HG03064 (cell line): Measurements from ENCODE around the gene DMXL1.
A peak's percentile ranks its signal among the peaks of the same experiment; 100 is the strongest.
"Not testable (repeated sequence)": the region's sequence is repeated elsewhere in the genome, so short reads cannot be mapped to it uniquely, and the experiment has no call there.

Experiments used
- ATAC-seq: cut with Tn5 transposase; IDR thresholded peaks from one replicate; pipeline ENCODE4 v1.9.1; 2021; ENCODE audit warnings: low read depth; ENCODE audit not compliant: unreplicated experiment

DMXL1 gene

DNA sequence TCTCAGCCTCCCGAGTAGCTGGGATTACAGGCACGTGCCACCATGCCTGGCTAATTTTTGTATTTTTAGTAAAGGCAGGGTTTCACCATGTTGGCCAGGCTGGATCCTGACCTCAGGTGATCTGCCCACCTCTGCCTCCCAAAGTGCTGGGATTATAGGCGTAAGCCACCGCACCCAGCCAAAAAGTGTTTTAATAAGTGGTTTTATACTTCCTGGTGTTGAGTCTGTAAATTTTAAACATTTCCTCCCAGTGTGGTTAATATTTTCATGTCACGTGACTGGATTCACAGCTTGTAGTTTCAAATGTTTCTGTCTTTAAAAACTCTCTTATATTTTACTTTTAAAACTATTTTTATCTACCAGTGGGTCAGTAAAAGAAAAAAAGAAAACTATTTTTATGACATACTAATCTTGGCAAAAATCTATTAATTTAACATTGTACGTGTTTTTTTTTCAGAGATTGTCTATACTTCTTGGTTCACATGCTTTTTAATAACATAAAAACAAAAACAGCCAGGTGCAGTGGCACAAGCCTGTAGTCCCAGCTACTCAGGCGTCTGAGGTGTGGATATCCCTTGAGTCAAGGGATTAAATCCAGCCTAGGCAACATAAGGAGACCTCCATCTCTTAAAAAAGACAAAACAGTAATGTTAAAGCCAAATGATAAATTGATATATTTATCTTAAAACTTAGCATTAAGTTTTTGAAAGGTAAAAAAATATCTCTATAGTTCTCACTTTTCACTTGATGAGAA is 117.1 kb downstream of the DMXL1 start:
- ATAC-seq, result no peak

DNA sequence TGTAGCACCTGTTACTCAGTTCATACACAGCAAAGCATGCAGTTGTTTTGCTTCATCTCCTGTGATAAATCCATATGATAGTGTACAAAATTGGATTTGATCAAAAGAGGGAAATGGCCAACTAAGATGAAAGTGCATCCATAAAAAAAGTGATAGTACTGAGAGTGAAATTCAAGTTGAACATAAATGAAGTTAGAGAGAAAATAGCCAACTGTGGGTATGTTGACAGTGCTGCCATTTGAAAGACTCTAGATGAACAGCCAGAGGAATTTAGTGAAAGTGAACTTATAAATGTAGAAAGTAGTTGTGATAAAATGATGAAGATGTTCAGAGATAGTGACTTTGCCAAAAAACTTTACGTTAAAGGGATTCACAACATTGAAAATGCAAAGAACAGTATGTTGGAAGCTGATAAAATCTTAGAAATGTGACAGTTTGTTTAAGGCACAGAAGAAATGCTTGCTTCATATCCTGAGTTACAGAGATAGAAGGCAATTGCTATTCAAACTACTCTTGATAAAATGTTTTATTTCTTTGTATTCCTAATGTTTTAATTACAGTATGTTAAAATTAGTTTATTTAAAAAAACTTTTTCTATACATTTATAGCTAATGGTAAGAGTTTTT is 119.7 kb downstream of the DMXL1 start:
- ATAC-seq, result no peak

DNA sequence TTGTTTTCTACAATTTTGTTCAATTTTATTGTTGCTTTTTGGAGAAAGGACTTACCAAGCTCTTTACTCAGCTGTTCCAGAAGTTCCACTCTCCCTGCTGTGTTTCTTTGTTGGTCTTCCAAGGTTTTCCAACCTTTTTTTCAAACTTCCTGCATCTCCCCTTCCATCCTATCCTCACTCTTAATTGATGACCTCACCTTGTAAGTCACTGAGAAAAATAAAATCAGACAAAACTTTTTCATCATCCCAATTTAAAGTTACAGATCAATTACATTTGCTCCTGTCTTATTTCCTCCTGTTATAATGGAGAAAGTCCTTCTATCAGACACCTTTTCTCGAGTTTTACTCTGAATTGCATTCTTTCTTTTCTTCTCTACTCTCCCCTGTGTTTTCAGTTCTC is 121.1 kb downstream of the DMXL1 start:
- no peak for ATAC-seq

DNA sequence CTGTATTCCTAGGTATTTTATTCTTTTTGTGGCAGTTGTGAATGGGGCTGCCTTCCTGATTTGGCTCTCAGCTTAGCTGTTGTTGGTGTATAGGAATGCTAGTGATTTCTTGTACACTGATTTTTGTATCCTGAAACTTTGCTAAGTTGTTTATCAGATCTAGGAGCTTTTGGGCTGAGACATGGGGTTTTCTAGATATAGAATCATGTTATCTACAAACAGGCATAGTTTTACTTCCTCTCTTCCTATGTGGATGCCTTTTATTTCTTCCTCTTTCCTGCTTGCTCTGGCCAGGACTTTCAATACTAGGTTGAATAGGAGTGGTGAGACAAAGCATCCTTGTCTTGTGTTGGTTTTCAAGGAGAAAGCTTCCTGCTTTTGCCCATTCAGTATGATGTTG is 129.9 kb downstream of the DMXL1 start:
- no peak for ATAC-seq

DNA sequence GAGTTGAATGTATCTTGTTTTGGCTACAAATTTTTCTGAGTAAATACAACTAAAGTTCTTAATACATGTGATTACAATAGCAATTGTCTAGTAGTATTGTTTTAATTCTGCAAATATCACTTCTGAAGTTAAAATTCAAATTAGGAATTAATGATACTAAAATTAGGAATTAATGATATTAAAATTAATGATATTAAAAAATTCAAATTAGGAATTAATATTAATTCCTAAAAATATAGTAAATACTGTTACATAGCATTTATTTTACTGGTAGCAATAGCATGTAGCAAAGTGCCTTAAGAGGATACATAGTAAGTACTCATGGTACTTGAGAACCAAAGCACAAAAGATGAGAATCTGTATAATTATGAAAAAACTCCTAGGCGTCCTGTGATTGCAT is 136.2 kb downstream of the DMXL1 start:
- ATAC-seq, result no peak

DNA sequence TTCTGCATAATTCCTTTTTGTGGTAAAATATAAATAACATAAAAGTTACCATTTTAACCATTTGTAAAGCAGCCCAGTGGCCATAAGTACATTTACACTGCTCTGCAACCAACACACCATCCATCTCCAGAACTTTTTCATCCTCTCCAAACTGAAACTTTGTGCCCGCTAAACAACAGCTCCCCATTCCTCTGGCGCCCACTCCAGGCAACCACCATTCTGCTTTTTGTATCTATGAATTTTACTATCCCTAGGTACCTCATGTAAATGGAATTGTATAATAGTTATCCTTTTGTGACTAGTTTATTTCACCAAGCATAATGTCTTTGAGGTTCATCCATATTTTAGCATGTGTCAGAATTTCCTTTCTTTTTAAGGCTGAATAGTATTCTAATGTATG is 141.1 kb downstream of the DMXL1 start:
- no peak for ATAC-seq

DNA sequence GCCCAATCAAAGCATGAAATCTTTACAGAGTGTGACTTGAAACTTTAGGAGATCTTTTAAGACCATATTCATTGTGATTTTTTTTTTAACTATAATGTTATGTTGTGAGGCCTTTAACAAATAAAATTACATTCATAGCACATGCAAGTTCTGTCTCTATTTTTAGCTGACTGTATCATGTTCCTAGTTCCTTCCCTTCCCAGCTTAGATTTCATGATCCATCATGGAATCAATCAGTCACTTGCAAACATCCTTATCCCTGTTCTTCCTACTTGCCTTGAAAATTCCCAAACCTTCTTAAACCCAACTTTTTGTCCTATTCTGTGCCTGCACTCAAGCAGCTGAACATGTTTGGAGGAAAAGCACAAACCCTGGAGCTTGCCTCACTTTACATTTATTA is 141.8 kb downstream of the DMXL1 start:
- no peak for ATAC-seq

DNA sequence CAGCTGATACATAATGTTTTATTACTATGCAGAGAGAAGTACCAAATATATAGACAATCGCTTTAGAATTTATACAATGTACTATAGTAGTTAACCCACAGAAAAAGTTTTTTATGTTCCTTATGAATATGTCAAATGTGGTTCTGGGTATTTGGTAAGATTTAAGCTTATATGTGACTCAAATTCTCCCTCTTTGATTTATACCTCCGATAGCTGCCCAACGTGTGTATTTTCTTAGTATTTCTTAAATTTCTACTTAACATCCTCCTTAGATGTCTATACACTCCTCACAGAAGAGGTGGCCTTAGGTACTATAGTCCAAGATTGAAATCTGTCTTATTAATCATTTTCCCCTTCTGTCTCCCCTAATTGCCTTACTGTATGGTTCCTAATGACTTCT is 146.3 kb downstream of the DMXL1 start:
- no peak for ATAC-seq

DNA sequence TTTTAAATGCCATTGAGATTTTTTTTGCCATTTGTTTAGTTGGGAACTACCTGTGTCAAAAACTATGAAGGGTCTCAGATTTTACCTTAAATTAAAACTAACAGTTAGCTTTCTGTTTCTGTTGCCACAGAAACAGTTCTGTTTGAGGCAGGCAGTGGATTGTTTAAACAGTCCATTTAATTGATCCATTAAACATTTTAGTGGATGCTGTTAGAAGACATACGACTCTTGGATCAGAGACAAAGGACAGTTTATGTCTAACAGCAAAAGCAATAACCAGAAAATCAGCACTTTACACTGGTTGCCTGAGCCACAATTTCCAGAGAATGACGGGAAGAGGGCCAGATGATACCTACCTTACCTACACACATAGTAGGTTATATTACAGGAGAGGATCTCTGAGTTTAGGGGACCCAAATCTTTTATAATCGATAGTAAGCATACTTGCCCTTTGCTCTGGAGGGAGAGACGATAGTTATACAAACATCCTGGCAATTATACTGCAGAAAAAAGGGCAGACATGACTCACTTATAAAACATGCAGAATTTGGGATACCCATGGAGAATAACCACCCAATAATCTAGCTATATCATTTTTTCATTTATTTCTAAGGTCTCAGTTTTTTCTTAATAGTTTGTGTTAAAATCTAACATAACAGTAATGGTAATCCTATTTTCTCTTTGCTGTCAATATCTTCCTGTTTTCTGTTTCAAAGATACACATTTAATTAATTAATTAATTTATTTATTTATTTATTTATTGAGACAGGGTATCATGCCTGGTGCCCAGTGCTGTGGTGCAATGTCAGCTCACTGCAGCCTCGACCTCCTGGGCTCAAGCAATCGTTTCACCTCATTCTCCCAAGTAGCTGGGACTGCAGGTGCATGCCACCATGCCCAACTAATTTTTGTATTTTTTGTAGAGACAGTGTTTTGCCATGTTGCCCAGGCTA is 148.2 kb downstream of the DMXL1 start:
- no peak for ATAC-seq

DNA sequence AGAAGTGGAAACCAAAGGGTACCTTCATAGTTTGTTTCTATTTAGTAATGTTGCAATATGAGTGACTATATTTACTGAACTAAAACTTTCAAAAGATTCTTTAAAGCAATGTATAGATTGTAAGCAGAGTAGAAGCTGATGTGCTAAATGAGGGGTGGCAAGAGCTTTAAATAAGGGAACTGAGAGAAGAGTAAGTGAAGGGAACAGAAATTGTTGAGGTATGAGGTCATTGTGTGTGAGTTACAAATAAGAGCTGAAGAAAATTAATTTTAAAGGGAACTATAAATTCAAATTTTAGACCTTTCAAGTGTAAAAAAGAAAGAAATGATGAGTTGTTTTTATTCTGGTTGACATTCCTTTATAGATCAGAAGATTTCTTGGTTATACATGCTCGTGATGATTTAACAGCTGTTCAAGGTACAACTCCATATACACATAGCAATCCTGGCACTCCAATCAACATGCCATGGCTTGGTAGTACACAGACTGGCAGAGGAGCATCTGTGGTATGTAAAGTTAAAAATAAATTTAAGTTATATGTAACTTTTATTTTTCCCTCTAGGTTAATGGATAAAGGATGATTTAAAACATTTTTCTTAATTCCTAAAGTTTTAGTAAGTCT is 149.8 kb downstream of the DMXL1 start:
- peak; percentile 74 for ATAC-seq

DNA sequence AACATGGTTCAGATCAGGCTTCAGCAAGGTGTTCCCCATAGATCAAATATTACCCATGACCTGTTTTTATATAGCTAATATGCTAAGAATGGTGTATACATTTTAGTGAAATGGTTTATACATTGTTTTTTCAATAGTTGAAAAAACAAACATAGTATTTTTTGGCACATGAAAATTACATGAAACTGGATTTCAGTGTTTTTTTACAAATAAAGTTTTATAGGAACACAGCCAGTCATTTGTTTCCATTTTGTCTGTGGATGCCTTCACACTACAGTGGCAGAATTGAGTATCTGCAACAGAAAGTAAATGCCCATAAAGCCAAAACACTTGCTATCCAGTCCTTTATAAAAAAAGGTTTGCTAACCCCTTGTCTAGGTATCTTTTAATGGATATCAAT is 150.4 kb downstream of the DMXL1 start:
- no peak for ATAC-seq

DNA sequence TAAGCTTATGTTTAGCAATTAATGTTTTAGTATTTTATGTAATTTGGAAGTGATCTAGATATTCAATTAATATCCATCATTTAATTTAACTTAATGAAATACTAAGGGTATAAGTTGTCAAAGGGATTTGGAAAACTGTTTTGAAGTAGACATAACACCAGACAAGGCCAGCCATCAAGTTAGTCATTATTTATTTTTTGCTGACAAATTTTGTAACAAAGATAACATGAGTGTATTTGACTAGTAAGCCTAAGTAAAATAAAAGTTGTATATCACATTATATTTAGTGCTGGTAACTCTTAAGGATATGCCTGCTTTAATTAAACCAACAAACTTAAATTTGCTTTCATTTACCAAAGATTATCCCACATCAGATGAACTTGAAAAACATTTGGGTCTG is 159.1 kb downstream of the DMXL1 start:
- no peak for ATAC-seq

DNA sequence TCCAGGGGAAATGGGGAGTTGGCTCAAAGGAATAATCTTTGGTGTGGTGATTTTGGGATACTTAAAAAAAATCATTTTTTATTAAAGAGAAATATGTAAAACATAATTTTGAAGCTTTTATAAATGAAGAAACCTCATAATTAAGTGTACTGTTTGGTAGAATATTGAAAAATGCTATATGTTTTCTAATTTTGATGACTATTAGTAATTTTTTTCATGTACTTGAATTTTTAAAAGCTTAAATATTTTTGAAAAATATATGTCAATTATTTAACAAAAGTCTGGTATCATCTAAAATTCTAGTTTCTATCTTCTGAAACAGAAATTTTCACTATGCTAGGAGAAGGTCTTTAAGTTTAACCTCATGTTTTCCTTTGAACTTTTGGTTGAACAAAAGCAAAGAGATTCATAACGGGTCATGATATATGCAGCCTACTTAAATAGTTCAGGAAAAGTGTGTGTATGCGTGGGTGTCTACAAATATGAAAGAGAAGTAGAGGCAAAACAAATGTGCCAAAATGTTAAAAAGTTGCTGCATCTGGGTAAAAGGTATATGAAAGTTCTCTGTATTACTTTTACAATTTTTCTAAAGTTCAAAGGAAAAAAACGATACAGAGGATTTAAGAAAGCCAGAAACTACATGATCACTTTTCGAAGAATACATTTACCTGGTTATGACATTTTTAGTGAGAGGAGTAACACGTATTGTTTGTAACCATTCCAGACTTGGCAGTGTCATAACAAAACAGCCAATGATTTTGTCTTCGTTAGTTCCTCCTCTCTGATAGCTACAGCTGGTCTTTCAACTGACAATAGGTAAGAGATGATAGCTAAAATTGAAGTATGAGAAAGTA is 167.6 kb downstream of the DMXL1 start:
- ATAC-seq, result no peak

DNA sequence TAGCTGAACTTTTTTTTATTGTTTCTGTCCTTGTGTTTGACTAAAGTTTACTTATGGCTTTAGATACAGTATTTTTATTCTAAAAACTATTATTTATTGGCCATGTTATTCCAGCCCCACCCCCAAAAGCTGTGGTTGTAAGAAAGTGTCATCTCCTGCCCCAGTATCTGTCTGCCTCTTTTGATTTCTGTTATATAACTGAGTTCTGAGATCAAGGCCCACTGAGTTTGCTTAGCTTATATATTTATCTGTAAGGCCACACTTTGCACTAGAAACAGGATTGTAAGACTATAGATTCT is 168.2 kb downstream of the DMXL1 start:
- no peak for ATAC-seq

DNA sequence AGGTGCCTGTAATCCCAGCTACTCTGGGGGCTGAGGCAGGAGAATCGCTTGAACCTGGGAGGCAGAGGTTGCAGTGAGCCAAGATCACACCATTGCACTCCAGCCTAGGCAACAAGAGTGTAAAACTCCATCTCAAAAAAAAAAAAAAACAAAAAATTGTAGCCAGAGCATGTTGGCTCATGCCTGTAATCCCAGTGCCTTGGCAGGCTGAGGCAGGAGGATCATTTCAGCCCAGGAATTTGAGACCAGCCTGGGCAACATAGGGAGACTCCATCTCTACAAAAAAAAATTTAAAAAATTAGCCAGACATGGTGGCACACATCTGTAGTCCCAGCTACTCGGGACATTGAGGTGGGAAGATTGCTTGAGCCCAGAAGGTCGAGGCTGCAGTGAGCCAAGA is 168.9 kb downstream of the DMXL1 start:
- not testable (repeated sequence) for ATAC-seq

DNA sequence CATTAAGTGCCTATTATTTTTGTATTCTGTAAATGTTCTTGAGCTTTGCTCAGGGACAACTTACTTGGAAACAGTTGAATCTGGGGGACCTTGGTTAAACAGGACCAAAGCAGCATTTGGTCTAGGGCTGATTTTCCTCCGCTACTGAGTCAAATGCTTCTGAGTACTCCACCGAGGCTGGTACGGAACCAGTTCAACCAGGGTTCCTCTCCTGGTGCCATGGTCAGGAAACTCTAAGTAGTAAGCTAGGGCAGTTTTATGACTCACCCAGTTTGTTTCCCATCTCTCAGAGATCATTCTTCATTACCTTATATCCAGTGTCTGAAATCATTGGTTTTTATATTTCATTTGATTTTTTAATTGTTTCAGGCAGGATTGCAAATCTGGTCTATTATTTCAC is 173.0 kb downstream of the DMXL1 start:
- no peak for ATAC-seq

DNA sequence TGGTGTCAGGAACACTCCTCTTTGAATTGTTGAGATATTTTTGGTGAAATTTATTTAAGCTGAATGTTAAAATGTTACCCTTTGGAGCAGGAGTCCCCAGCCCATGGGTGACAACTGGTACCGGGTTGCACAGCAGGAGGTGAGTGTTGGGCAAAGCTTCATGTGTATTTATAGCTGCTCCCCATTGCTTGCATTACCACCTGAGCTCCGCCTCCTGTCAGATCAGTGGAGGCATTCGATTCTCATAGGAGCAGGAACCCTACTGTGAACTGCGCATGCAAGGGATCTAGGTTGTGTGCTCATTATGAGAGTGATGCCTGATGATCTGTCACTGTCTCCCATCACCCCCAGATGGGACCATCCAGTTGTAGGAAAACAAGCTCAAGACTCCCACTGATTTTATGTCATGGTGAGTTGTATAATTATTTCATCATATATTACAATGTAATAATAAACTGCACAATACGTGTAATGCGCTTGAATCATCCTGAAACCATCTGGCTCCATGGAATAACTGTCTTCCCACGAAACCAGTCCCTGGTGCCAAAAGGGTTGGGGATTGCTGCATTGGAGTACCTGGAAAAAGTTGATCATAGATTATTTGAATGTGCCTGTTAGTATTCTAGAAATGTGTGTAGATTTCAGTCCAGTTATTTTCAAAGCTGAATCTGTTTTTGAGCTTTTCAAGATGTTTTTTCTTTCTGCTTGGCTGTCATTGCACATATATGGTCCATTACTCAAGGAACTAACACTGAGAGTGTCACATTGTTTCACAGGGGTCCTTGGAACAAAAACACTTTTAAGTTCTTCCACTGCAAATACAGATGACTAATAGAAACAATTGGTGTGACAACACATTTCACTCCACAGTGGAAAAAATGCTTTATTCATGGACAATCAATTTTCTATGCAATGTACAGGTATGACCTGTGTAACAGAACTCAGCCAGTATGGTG is 180.3 kb downstream of the DMXL1 start:
- no peak for ATAC-seq

DNA sequence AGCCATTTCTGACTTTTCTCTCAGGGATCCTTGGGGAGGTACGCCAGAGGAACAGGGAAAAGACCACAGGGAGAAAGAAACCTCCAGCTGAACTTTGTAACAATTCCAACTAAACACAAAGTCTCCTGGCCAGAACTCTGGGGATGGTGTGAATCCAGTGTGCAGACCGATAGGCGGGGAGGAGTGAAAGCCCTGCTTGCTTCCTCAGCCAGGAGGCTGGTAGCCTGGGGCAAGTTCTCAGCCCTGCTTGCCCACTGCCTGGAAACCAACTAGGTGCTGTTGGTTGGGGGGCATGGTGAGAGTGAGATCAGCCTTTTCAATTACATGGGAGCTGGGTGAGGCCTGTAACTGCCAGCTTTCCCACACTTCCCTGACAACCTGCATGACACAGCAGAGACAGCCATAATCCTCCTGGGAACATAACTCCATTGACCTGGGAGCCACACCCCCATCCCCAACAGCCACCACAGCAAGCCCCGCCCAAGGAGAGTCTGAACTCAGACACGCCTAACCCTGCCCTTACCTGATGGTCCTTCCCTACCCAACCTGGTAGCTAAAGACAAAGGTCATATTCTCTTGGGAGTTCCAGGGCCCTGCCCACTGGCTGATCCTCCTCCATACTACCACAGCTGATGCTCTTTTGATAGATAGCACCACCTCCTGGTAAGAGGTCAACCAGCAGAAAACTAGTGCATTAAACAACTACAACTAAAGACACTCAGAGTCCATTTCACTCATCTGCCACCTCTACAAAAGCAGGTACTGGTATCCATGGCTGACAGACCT is 184.9 kb downstream of the DMXL1 start:
- no peak for ATAC-seq
